Endothelial cell (in vitro differentiated cells): ENCODE measurements around the gene CRMP1. TPM values are rescaled to one million over a fixed set of nuclear protein-coding genes. Genes with fewer than 3 reads are reported as not detected.

Source experiments
- DNase-seq: peaks from one replicate; pipeline ENCODE4 v3.0.0; 2021; ENCODE audit warnings: low spot score
- H3K27ac Mint-ChIP-seq: one replicate; pipeline ENCODE4 v1.8.0; 2021; ENCODE audit warnings: mixed read lengths, inconsistent platforms; ENCODE audit not compliant: unreplicated experiment
- H3K27me3 Mint-ChIP-seq: one replicate; pipeline ENCODE4 v1.8.0; 2021; ENCODE audit warnings: mild to moderate bottlenecking, moderate library complexity, mixed read lengths, inconsistent platforms; ENCODE audit not compliant: unreplicated experiment
- H3K36me3 Mint-ChIP-seq: one replicate; pipeline ENCODE4 v1.8.0; 2021; ENCODE audit warnings: mild to moderate bottlenecking, low read depth, mixed read lengths, inconsistent platforms; ENCODE audit not compliant: unreplicated experiment
- H3K4me1 Mint-ChIP-seq: one replicate; pipeline ENCODE4 v1.8.0; 2021; ENCODE audit warnings: mild to moderate bottlenecking, mixed read lengths, inconsistent platforms; ENCODE audit not compliant: unreplicated experiment
- H3K4me3 Mint-ChIP-seq: one replicate; pipeline ENCODE4 v1.8.0; 2021; ENCODE audit warnings: mild to moderate bottlenecking, mixed read lengths, inconsistent platforms; ENCODE audit not compliant: unreplicated experiment
- H3K9me3 Mint-ChIP-seq: one replicate; pipeline ENCODE4 v1.8.0; 2021; ENCODE audit warnings: mixed read lengths, inconsistent platforms; ENCODE audit not compliant: unreplicated experiment
- total RNA-seq: library from RNA; stranded (reverse); fragmentation: NEBNext Ultra II Directional; extraction: Animal tissue kit (Norgen Biotek cat#: 25700); gene quantifications from one replicate; pipeline ENCODE4 v1.2.1, GENCODE V29; 2021; ENCODE audit not compliant: unreplicated experiment
- TF ChIP-seq, protein P1 (sequence below): fragments of 200-600 bp; sonication (generic); IDR thresholded peaks from one replicate; pipeline ENCODE4 v1.5.0; 2021; ENCODE audit warnings: antibody characterized with exemption; ENCODE audit not compliant: unreplicated experiment

The CRMP1 gene
- total RNA-seq, 1 donor from 2014 or later = 71.2 TPM

DNA sequence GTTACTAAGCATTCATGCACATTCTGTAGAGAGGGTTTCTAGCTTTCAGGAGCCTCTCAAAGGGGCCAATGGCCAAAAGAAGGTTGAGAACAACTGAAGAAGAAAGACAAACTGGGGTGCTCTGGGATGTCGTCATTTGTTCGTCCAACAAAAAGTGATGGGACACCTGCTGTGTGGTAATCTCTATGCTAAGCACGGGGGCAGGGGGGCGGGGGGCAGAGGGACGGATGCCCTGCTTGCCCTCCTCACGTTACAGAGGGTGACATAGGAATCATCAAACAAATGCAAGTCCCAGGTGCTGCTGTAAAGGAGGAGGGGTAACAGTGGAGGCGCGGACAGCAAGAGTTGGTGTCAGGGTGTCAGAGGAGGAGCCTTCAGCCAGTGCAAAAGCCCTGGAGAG, 12.8 kb upstream of the CRMP1 start:
- Mint-ChIP-seq H3K27me3 (peaks cover 5% of the 10 kb centered on the region), H3K36me3 (no peaks in the 10 kb centered on the region), H3K9me3 (no peaks in the 10 kb centered on the region), H3K4me1 (peaks cover 33% of the 10 kb centered on the region), H3K27ac (no peak overlapping the region), H3K4me3 (no peak overlapping the region)
- no peak for DNase-seq
- TF ChIP-seq, protein P1, sequence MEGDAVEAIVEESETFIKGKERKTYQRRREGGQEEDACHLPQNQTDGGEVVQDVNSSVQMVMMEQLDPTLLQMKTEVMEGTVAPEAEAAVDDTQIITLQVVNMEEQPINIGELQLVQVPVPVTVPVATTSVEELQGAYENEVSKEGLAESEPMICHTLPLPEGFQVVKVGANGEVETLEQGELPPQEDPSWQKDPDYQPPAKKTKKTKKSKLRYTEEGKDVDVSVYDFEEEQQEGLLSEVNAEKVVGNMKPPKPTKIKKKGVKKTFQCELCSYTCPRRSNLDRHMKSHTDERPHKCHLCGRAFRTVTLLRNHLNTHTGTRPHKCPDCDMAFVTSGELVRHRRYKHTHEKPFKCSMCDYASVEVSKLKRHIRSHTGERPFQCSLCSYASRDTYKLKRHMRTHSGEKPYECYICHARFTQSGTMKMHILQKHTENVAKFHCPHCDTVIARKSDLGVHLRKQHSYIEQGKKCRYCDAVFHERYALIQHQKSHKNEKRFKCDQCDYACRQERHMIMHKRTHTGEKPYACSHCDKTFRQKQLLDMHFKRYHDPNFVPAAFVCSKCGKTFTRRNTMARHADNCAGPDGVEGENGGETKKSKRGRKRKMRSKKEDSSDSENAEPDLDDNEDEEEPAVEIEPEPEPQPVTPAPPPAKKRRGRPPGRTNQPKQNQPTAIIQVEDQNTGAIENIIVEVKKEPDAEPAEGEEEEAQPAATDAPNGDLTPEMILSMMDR = no peak

DNA sequence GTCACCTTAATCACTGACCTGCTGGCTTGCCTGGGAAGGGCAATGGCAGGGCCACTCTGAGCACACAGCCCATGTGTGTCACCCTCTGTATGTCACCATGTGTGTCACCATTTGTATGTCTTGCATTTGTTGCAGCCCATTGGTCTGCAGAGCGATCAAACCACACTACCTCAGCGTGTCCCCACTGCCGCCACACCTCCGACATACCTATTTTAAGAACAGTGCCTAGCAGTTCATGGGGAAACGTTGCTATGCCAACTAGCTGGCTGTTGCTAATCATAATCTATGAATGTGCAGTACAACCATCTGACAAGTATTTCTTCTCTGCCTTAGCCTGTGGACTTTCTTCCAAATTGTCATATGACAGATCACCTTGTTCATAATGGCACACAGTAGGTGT, 8.0 kb upstream of the CRMP1 start:
- Mint-ChIP-seq H3K9me3 (no peaks in the 10 kb centered on the region), H3K27ac (no peak overlapping the region), H3K4me3 (no peak overlapping the region), H3K36me3 (no peaks in the 10 kb centered on the region), H3K27me3 (peaks cover 2% of the 10 kb centered on the region), H3K4me1 (peaks cover 12% of the 10 kb centered on the region)
- DNase-seq = no peak
- TF ChIP-seq, protein P1 = no peak

DNA sequence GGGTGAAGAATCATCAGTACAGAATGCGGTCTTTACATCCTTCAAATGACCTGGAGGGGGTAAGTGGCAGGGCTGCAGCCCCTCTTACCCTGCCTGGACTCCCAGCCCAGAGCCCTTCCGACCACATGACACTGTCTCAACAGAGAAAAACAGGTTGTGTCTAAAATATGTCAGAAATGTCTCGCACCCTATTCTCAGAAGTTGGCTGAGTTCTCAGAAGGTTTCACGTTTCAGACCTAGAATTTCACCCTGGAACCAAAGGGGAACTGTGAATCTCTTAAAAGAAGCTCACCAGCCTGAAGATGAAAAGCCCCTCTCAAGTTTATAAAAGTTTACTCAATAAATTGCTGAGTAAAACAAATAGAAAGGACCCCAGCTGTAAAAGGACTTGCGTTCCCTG, 7.0 kb upstream of the CRMP1 start:
- TF ChIP-seq, protein P1 = no peak
- no peak for DNase-seq
- Mint-ChIP-seq H3K27me3 (peaks cover 2% of the 10 kb centered on the region), H3K36me3 (no peaks in the 10 kb centered on the region), H3K9me3 (no peaks in the 10 kb centered on the region), H3K4me1 (peaks cover 3% of the 10 kb centered on the region), H3K4me3 (no peak overlapping the region), H3K27ac (no peak overlapping the region)

DNA sequence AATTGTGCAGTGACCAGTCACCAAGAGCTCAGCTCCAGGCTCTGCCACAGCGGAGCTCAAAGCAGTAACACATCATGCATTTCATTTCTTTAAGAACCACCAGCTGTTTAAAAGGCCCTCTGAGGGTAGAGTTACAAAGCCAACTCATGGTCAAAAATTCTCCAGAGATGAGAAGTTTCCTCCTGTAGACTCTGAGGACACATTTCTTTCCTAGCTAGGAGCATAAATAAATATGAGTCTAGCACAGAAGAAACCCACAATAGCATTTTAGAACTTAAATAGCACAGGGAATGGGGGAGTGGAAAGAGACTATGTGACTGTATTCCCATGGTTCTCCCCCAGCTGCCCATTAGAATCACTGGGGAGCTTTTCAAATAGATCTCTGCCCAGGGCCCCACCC, 6.5 kb upstream of the CRMP1 start:
- TF ChIP-seq, protein P1 = no peak
- H3K36me3 Mint-ChIP-seq = no peaks in the 10 kb centered on the region
- H3K9me3 Mint-ChIP-seq = no peaks in the 10 kb centered on the region
- no peak overlapping the region for H3K4me3 Mint-ChIP-seq
- no peak for DNase-seq
- H3K27ac Mint-ChIP-seq = no peak overlapping the region
- H3K27me3 Mint-ChIP-seq = peaks cover 2% of the 10 kb centered on the region
- H3K4me1 Mint-ChIP-seq = no peaks in the 10 kb centered on the region

DNA sequence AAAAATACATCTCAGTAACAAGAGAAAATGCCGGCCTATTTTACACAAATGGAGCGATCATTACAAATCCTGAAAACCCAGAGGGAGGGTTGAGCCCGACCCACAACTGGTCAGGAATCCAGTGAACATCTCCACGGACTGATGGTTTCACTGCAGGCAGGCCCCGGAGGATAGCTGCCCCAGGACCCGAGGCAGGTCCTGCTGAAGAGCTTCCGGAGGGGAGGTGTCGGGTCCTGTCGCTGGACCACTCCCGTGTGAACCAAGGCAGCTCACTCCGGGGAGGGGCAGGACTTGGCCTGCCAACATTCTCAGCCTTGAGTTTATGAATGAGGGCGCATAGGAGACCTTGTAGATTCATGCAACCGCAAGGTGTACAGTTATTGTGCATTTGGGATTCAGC, 4.8 kb upstream of the CRMP1 start:
- Mint-ChIP-seq H3K4me1 (peaks cover 4% of the 10 kb centered on the region), H3K4me3 (no peak overlapping the region), H3K27me3 (peaks cover 13% of the 10 kb centered on the region), H3K9me3 (no peaks in the 10 kb centered on the region), H3K27ac (no peak overlapping the region), H3K36me3 (peaks cover 3% of the 10 kb centered on the region)
- TF ChIP-seq, protein P1 = no peak
- DNase-seq = no peak
